ENCODE data around the gene STPG1.

Gene STPG1

DNA sequence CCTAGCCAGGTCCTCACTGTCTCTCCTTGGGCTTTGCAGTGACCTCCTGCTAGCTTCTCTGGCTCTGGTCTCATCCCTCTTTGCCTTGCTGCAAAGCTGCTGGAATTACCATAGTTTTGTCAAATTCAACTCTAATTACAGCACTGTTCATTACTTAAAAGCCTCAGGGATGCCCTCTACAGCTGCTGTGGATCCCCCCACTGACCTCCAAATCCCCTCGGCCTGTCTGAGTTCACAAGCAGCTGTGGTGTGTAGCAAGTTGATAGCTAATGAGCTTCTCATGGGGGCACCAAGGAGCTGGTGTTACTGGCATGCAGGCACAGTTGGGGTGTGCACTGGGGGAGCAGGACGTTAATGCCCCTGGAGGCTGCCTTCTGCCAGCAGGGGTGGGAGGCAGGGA lies 26.9 kb upstream of the STPG1 start:
- Histone ChIP-seq H2BK15ac (ENCODE audit: low read depth, poor library complexity, severe bottlenecking) (no peak overlapping the region), H4K8ac (ENCODE audit: low read length) (no peak overlapping the region), H3K27me3 (ENCODE audit: control insufficient read depth in 1 of 2, insufficient read depth in 1 of 2, low read length in 2 of 2) (peaks cover 0 to 28% of the 10 kb centered on the region in 2 experiments), H3K23ac (ENCODE audit: low read length in 2 of 2) (no peak overlapping the region), H3K14ac (ENCODE audit: low read length in 2 of 2) (no peak overlapping the region), H3K4me3 (ENCODE audit: insufficient read depth in 1 of 2, low read depth in 1 of 2, low read length in 2 of 2) (no peak overlapping the region), H2BK120ac (ENCODE audit: low read depth, low read length) (no peak overlapping the region), H3K9me3 (ENCODE audit: control insufficient read depth, low read length) (no peaks in the 10 kb centered on the region), H2AFZ (ENCODE audit: low read depth, low read length) (no peak overlapping the region), H3K4ac (ENCODE audit: low read depth in 1 of 2, low read length in 2 of 2) (no peak overlapping the region), H2AK5ac (ENCODE audit: low read length, severe bottlenecking) (no peak overlapping the region), H3K27ac (ENCODE audit: low read length, poor library complexity, severe bottlenecking) (no peak overlapping the region), H2BK5ac (ENCODE audit: low read depth, low read length, poor library complexity, severe bottlenecking) (no peak overlapping the region), H3K9ac (ENCODE audit: low read length) (no peak overlapping the region), H3K36me3 (ENCODE audit: control insufficient read depth in 1 of 2, insufficient read depth in 2 of 2, low read depth in 1 of 2, low read length in 2 of 2) (peaks cover 18 to 23% of the 10 kb centered on the region in 2 experiments), H3K4me2 (ENCODE audit: low read length, poor library complexity, severe bottlenecking) (no peak overlapping the region), H3K79me1 (replicated peaks; ENCODE audit: low read length, poor library complexity, severe bottlenecking) (peaks cover 7% of the 10 kb centered on the region), H4K91ac (ENCODE audit: low read length) (no peak overlapping the region), H3K4me1 (ENCODE audit: control insufficient read depth, insufficient read depth, low read depth, low read length) (peaks cover 4% of the 10 kb centered on the region), H3K18ac (ENCODE audit: low read depth in 1 of 2, low read length in 2 of 2) (no peak overlapping the region), H2BK12ac (ENCODE audit: low read length in 2 of 2) (no peak overlapping the region)
- WGBS, result 91% methylated on average over 2 of the region's 2 CpGs
- DNase-seq, result no peak

GRCh38 chr1:24438423-24438901 lies 24.9 kb upstream of the STPG1 start:
- Histone ChIP-seq H3K9ac (ENCODE audit: low read length) (no peak overlapping the region), H2AFZ (ENCODE audit: low read depth, low read length) (no peak overlapping the region), H3K23ac (ENCODE audit: low read length in 2 of 2) (no peak overlapping the region), H3K18ac (ENCODE audit: low read depth in 1 of 2, low read length in 2 of 2) (peak overlapping the region; percentile 64 to 75), H2BK12ac (ENCODE audit: low read length in 2 of 2) (no peak overlapping the region), H3K4ac (ENCODE audit: low read depth in 1 of 2, low read length in 2 of 2) (no peak overlapping the region), H2BK120ac (ENCODE audit: low read depth, low read length) (no peak overlapping the region), H4K91ac (ENCODE audit: low read length) (peak overlapping the region; percentile 65), H3K36me3 (ENCODE audit: control insufficient read depth in 1 of 2, insufficient read depth in 2 of 2, low read depth in 1 of 2, low read length in 2 of 2) (peaks cover 15 to 18% of the 10 kb centered on the region in 2 experiments), H4K8ac (ENCODE audit: low read length) (no peak overlapping the region), H2BK5ac (ENCODE audit: low read depth, low read length, poor library complexity, severe bottlenecking) (no peak overlapping the region), H3K9me3 (ENCODE audit: control insufficient read depth, low read length) (no peaks in the 10 kb centered on the region), H3K4me1 (ENCODE audit: control insufficient read depth, insufficient read depth, low read depth, low read length) (peaks cover 4% of the 10 kb centered on the region), H3K4me3 (ENCODE audit: insufficient read depth in 1 of 2, low read depth in 1 of 2, low read length in 2 of 2) (no peak overlapping the region), H3K27ac (ENCODE audit: low read length, poor library complexity, severe bottlenecking) (no peak overlapping the region), H2BK15ac (ENCODE audit: low read depth, poor library complexity, severe bottlenecking) (no peak overlapping the region), H3K14ac (ENCODE audit: low read length in 2 of 2) (no peak overlapping the region), H3K4me2 (ENCODE audit: low read length, poor library complexity, severe bottlenecking) (no peak overlapping the region), H3K79me1 (replicated peaks; ENCODE audit: low read length, poor library complexity, severe bottlenecking) (peaks cover 7% of the 10 kb centered on the region), H3K27me3 (ENCODE audit: control insufficient read depth in 1 of 2, insufficient read depth in 1 of 2, low read length in 2 of 2) (peaks cover 0 to 22% of the 10 kb centered on the region in 2 experiments), H2AK5ac (ENCODE audit: low read length, severe bottlenecking) (no peak overlapping the region)
- 21% methylated on average over 7 of the region's 9 CpGs for WGBS
- peak; percentile 40 for DNase-seq

DNA sequence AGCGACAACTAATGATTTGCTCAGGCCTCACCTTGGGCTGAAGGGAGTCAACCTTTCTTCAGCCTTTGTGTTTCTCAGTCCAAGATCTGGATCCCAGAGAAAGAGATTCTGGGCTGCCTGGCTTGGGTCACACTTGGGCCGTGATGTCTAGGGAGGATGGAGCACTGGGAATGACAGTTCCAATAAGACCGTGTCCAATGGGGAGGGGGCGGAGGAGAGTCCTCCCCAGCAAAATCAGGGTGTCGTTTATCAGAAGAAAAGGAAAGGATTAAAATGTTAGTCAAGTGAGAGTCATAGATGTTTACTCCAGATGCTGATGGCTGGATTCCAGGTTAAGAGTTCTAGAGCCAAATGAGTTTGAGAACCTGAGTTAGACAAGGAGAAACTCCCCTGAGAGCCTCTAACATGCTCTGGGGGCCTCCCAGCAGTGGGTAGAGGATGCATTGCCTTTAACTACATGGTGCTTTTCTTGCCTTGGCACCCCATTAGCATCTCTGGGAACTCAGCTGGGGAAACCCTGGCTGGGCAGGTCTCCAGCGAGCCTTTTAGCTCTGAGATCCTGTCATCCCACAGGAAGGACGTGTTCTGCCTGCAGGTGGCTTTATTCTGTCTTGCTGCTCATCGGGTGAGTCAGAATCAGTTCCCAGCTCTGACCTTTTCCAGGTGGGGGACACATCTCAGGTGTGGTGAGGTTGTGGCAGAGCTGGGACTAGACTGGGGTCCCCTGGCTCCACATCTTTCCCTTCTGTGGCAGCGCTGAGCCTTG lies 24.2 kb upstream of the STPG1 start:
- Histone ChIP-seq H3K4me2 (ENCODE audit: low read length, poor library complexity, severe bottlenecking) (no peak overlapping the region), H3K9ac (ENCODE audit: low read length) (no peak overlapping the region), H2BK12ac (ENCODE audit: low read length in 2 of 2) (peak overlapping the region in 1 of 2 experiments; percentile 42), H3K14ac (ENCODE audit: low read length in 2 of 2) (peak overlapping the region in 1 of 2 experiments; percentile 20), H2BK120ac (ENCODE audit: low read depth, low read length) (no peak overlapping the region), H2BK5ac (ENCODE audit: low read depth, low read length, poor library complexity, severe bottlenecking) (no peak overlapping the region), H3K9me3 (ENCODE audit: control insufficient read depth, low read length) (no peaks in the 10 kb centered on the region), H3K4me1 (ENCODE audit: control insufficient read depth, insufficient read depth, low read depth, low read length) (peaks cover 4% of the 10 kb centered on the region), H3K18ac (ENCODE audit: low read depth in 1 of 2, low read length in 2 of 2) (peak overlapping the region in 1 of 2 experiments; percentile 64), H3K4me3 (ENCODE audit: insufficient read depth in 1 of 2, low read depth in 1 of 2, low read length in 2 of 2) (no peak overlapping the region), H3K27me3 (ENCODE audit: control insufficient read depth in 1 of 2, insufficient read depth in 1 of 2, low read length in 2 of 2) (peaks cover 0 to 22% of the 10 kb centered on the region in 2 experiments), H3K79me1 (replicated peaks; ENCODE audit: low read length, poor library complexity, severe bottlenecking) (peaks cover 7% of the 10 kb centered on the region), H4K91ac (ENCODE audit: low read length) (no peak overlapping the region), H3K4ac (ENCODE audit: low read depth in 1 of 2, low read length in 2 of 2) (no peak overlapping the region), H3K23ac (ENCODE audit: low read length in 2 of 2) (no peak overlapping the region), H2AFZ (ENCODE audit: low read depth, low read length) (no peak overlapping the region), H3K27ac (ENCODE audit: low read length, poor library complexity, severe bottlenecking) (no peak overlapping the region), H2AK5ac (ENCODE audit: low read length, severe bottlenecking) (no peak overlapping the region), H2BK15ac (ENCODE audit: low read depth, poor library complexity, severe bottlenecking) (no peak overlapping the region), H4K8ac (ENCODE audit: low read length) (no peak overlapping the region), H3K36me3 (ENCODE audit: control insufficient read depth in 1 of 2, insufficient read depth in 2 of 2, low read depth in 1 of 2, low read length in 2 of 2) (peaks cover 18 to 20% of the 10 kb centered on the region in 2 experiments)
- 96% methylated on average over 8 of the region's 9 CpGs for WGBS
- no peak for DNase-seq

GRCh38 chr1:24435782-24436365 lies 22.3 kb upstream of the STPG1 start:
- Histone ChIP-seq H2AK5ac (ENCODE audit: low read length, severe bottlenecking) (no peak overlapping the region), H3K36me3 (ENCODE audit: control insufficient read depth in 1 of 2, insufficient read depth in 2 of 2, low read depth in 1 of 2, low read length in 2 of 2) (peaks cover 9 to 12% of the 10 kb centered on the region in 2 experiments), H3K14ac (ENCODE audit: low read length in 2 of 2) (no peak overlapping the region), H2AFZ (ENCODE audit: low read depth, low read length) (no peak overlapping the region), H3K18ac (ENCODE audit: low read depth in 1 of 2, low read length in 2 of 2) (no peak overlapping the region), H3K23ac (ENCODE audit: low read length in 2 of 2) (no peak overlapping the region), H3K4me2 (ENCODE audit: low read length, poor library complexity, severe bottlenecking) (no peak overlapping the region), H3K4me1 (ENCODE audit: control insufficient read depth, insufficient read depth, low read depth, low read length) (peaks cover 4% of the 10 kb centered on the region), H3K9ac (ENCODE audit: low read length) (no peak overlapping the region), H3K27me3 (ENCODE audit: control insufficient read depth in 1 of 2, insufficient read depth in 1 of 2, low read length in 2 of 2) (peaks cover 0 to 22% of the 10 kb centered on the region in 2 experiments), H3K4ac (ENCODE audit: low read depth in 1 of 2, low read length in 2 of 2) (no peak overlapping the region), H3K9me3 (ENCODE audit: control insufficient read depth, low read length) (no peaks in the 10 kb centered on the region), H3K4me3 (ENCODE audit: insufficient read depth in 1 of 2, low read depth in 1 of 2, low read length in 2 of 2) (no peak overlapping the region), H2BK5ac (ENCODE audit: low read depth, low read length, poor library complexity, severe bottlenecking) (no peak overlapping the region), H3K27ac (ENCODE audit: low read length, poor library complexity, severe bottlenecking) (no peak overlapping the region), H2BK15ac (ENCODE audit: low read depth, poor library complexity, severe bottlenecking) (no peak overlapping the region), H2BK12ac (ENCODE audit: low read length in 2 of 2) (no peak overlapping the region), H2BK120ac (ENCODE audit: low read depth, low read length) (no peak overlapping the region), H4K91ac (ENCODE audit: low read length) (no peak overlapping the region), H3K79me1 (replicated peaks; ENCODE audit: low read length, poor library complexity, severe bottlenecking) (peaks cover 7% of the 10 kb centered on the region), H4K8ac (ENCODE audit: low read length) (no peak overlapping the region)
- WGBS, result 95% methylated on average over 7 of the region's 8 CpGs
- no peak for DNase-seq
